HG03460 (cell line): ENCODE data around the gene LACTBL1.
"Not testable (repeated sequence)": the region's sequence is repeated elsewhere in the genome, so short reads cannot be mapped to it uniquely, and the experiment has no call there.

Experiments
- ATAC-seq: cut with Tn5 transposase; IDR thresholded peaks from one replicate; pipeline ENCODE4 v1.9.1; 2021; ENCODE audit not compliant: unreplicated experiment

LACTBL1 gene, protein sequence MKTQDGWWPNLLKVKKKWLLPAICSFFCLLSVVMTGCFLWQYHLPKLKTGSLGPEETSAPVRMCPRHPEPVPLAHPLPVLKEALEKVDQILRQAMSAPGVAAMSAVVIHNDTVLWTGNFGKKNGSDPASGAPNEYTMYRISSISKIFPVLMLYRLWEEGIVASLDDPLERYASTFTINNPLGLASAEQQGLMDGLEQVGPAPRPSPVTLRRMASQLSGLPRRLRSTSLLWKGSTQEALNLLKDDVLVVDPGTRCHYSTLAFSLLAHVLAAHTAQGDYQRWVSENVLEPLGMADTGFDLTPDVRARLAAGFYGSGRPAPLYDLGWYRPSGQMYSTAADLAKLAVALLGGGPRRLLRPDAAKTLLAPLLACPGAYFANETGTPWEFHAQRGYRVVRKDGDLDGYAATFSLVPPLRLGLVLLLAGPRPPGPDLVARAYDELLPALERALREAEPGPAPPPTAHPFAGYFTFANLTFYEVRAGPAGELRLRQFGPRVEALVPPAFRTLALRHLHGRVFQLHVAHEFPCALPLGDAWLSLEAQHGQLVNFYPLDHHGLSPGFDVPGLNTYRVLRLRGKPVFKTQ

DNA sequence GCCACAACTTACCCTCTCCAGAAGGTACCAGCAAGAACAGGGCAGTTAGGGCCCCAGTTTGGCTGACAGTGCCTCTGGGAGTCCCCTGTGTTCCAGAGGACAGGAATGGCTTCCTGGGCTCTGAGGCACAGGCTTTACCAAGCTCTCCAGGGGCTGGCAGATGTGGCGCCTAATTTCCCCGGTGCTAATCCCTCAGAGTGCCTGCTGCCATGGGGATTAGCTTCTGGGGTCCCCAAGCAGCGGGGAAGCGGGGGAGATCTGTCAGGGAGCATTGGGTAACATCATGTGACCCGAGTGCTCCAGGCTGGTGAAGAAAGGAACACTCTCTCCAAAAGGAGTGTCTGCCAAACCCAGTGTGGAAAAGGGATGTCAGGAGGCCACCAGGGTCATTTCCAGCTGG is at the start of gene LACTBL1:
TSS of gene LACTBL1 (minus strand) at position 107 of the 400 bp plus-strand sequence. CDS start 550 bp downstream, outside the sequence.
- ATAC-seq, result no peak

DNA sequence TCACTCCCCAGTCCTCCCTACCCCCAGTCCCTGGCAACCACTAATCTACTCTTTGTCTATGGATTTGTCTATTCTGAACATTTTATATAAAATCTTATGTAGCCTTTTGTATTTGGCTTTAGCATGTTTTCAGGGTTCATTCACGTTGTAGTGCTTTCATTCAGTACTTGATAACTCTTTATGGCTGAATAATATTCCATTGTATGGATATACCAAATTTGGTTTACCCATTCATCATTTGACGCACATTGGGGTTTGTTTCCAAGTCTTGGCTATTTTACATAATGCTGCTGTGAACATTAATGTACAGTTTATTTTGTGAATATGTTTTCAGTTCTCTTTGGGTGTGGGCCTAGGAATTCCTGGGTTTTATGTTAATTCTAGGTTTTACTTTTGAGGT is 49.2 kb upstream of the LACTBL1 start:
- no peak for ATAC-seq

DNA sequence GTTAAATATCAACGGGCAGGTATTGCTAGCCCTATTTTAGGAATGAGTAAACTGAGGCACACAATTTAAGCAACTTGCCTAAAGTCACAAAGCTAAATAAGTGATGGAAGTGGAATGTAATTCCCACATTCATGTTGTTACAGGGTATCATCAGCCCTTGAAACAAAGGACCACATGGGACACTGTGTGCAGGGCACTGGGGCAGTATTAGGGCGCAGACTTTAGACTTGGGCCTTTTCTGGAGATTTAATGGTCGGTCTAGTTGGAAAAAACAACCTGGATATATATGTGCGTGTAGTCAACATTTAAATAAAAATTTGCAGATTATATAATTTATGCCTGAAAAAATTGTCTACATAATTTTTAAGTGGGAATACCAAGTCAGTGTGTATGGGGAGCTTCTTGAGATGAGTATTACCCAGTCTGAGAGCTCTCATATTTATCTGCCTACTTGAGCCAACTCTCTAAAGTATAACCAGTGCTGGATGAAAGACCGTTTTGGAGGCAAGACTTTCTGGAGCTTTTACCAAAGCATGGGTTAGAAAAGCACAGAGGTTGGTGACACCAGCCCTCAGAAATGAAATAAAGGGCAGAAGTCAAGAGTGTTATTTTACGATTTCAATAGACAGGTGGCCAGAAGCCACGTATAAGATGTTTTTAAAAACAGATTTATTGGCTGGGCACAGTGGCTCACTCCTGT is 48.2 kb upstream of the LACTBL1 start:
- ATAC-seq, result no peak

DNA sequence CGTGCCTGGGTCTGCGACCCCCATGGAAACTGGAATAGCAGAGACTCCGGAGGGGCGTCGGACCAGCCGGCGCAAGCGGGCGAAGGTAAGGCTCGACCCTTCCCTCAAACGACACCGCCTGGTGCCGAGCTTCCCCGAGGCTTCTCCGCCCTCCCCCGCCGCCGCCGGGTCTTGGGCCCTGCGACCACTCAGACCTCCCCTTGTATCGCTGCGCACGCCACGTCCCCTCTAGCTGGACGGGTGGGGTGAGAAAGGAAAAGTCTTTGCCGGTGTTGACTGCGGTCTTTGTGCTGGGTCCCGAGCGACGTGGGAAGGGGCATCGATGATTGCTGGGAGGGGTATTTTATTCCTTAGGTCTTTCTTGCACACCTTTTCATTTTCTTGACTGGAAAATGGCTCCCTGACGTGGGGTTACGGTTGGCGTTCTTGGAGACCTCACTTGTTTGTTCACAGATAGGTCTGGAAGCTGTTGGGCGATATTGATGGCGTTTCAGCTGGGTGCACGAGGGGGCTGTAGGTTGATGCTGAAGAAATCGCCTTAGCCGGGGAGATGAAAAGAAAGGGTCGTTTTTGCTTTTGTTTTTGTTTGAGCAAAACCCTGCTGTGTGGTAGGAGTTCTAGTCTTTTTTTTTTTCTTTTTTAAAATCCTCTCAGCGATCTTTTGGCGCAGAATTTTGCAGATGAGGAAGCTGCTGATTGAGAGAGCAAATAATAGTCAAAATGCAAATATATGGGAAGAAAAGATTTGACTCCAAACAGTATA is 47.4 kb upstream of the LACTBL1 start:
- no peak for ATAC-seq

DNA sequence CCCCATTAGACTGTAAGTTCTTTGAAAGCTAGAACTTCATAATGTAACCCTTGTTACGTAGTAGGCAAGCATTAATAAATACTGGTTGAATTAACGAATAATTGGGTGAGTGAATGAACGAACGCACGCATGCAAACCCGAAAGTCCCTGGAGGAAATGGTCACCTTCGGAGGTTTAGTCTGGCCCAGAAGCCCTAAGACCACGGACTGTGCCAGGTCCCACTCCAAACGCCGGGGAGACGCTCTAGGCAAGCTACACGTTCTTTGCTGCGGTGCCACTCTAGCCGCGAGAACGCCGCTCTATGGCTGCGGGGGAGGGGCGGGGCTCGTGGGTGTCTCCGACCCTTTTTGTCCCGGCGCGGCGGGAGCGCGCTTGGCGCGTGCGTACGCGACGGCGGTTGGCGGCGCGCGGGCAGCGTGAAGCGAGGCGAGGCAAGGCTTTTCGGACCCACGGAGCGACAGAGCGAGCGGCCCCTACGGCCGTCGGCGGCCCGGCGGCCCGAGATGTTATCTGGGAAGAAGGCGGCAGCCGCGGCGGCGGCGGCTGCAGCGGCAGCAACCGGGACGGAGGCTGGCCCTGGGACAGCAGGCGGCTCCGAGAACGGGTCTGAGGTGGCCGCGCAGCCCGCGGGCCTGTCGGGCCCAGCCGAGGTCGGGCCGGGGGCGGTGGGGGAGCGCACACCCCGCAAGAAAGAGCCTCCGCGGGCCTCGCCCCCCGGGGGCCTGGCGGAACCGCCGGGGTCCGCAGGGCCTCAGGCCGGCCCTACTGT is 46.6 kb upstream of the LACTBL1 start, which contains the start of gene KDM1A:
TSS of gene KDM1A (plus strand) at position 375 of the 769 bp plus-strand sequence. CDS start at position 504, 129 bp downstream.
- ATAC-seq, result peak; percentile 97

DNA sequence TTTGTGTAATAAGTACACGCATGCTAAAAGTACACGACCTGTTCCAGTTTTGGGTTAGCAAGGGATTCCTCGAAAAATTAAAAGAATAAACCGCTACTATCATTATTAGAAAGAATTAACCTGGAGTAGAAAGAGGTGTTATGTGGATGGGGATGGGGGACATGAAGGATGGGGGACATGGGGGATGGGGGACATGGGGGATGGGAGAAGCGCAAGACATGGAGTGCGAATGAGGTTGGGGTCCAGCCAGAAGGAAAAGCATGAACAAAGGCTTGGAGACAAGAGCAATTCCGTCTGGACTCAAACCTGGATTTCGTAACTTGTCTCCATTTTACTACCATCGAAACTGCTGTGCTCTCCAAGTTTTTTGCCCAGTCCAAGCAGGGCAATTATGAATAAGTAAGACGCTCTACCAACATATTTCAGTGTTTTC is 46.0 kb upstream of the LACTBL1 start:
- no peak for ATAC-seq

DNA sequence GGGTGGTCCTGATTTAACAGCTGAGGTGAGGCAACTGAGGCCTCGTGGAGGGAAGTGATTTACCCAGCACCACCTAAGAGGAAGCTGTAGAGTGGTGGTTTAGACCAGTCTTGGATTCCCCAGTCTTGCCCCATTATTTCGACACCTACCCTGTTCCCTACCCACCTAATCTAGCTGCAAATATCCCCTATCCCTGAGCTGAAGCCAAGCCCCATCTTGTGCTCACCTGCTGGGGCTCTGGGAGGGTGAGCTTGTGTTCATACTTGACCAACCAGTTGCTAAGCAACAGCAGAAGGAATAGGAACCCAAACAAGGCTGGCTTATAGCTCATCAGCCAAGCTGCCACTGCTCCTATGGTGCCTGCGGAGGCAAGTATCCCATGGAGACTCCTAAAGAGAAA is 41.0 kb upstream of the LACTBL1 start:
- ATAC-seq, result no peak

DNA sequence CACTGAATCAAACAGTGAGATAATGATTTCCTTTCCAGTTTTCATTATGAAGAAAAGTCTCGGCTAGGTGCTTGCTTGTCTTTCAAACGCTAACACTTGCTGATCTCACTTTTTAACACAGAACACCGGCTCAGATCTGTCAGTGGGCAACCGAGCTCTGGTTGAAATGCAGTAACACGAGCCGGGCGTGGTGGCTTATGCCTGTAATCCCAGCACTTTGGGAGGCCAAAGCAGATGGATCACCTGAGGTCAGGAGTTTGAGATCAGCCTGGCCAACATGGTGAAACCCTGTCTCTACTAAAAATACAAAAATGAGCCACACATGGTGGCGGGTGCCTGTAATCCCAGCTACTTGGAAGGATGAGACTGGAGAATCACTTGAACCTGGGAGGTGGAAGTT is 37.4 kb upstream of the LACTBL1 start:
- not testable (repeated sequence) for ATAC-seq

DNA sequence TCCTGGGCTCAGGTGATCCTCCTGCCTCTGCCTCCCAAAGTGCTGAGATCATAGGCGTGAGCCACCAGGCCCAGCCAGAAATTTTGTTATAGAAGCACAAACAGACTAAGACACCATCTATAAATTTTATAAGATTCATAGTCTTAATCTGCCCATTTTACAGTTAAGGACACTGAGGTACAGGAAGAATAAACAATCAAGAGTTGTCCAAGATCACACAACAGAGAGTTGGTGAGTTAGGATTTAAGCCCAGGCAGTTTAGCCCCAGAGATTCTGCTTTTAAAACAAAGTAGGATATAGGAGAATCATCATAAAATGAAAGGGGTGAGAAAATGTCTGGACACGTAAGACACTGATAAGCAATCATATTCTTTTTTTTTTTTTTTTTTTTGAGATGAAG is 36.2 kb upstream of the LACTBL1 start:
- ATAC-seq, result no peak

DNA sequence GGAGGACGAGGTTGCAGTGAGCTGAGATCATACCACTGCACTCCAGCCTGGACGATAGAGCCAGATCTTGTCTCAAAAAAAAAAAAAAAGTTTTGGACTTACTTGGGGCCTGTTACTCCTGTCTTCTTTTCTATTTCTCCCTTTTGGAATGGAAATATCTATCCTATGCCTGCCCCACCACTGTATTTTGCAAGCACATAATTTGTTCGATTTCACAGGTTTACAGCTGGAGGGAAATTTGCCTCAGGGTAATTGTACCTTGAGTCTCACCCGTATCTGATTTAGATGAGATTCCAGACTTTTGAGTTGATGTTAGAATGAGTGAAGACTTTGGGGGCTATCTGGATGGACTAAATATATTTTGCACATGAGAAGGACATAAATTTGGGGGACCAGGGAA is 34.4 kb upstream of the LACTBL1 start:
- no peak for ATAC-seq

DNA sequence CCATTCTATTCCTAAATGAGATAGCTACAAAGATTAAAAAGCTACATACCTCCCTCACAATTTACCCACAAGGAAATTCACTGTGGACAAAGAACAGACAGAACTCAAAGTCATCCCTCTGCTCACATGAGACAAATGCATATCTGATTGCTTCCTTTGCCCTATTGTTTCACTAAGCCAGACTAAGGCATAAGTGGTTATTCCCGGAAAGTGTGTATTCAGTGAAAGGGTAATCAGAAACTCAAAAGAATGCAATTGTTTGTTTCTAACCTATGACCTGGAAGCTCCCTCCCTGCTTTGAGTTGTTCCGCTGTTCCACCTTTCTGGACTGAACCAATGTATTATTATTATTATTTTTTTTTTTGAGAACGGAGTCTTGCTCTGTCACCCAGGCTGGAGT is 32.1 kb upstream of the LACTBL1 start:
- ATAC-seq, result not testable (repeated sequence)

DNA sequence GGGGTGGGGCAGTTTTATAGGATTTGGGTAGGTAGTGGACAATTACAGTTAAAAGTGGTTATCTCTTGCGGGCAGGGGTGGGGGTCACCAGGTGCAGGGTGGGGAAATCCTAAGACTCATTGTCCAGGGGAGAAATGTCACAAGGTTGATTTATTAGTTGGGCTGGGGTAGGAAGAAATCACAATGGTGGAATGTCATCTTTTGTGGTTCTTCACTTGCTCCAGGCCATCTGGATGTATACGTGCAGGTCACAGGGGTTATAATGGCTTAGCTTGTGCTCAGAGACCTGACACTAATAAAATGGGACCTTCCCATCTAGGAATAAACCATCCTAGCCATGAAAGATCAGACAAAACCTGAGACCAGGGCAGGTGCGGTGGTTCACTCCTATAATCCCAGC is 31.4 kb upstream of the LACTBL1 start:
- ATAC-seq, result no peak

DNA sequence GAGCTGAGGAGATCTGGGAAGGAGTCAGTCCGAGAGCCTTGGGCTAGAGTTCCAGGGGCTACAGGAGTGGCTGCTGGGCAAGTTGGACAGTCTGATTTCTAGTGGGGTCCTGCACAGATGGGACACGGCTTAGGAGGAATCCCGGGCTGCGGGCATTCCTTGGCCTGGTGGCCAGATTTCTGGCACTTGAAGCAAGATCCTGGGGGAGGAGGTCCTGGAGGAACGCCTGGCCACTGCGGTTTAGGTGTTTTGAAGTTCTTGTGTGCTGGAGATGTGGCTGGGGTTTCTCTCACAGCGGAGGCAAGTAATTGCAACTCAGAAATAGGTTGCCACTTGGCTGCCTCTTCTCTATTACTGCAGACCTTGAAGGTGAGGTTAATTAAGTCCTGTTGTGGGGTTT is 29.6 kb upstream of the LACTBL1 start:
- ATAC-seq, result not testable (repeated sequence)

DNA sequence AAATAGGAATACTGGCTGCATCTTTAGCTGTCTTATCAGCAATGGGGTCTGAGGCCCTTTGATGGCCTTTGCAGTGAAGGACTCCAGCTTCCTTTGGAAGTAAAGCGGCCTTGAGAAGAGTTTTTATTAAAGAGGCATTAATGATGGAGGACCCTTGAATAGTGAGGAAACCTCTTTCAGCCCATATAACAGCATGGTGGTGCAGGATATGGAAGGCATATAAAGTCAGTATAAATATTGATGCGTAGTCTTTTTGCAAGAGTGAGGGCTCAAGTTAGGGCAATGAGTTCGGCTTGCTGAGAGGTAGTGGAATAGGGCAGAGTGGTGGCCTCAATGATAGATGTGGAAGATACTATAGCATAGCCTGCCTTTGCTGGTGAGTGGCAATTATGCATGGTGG is 27.5 kb upstream of the LACTBL1 start:
- ATAC-seq, result not testable (repeated sequence)

DNA sequence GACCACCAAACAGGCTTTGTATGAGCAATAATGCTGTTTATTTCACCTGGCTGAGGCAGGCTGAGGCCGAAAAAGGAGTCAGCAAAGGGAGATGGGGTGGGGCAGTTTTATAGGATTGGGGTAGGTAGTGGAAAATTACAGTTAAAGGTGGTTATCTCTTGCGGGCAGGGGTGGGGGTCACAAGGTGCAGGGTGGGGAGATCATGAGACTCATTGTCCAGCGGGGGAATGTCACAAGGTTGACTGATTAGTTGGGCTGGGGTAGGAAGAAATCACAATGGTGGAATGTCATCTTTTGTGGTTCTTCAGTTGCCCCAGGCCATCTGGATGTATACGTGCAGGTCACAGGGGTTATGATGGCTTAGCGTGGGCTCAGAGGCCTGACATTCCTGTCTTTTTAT is 24.9 kb upstream of the LACTBL1 start:
- not testable (repeated sequence) for ATAC-seq

DNA sequence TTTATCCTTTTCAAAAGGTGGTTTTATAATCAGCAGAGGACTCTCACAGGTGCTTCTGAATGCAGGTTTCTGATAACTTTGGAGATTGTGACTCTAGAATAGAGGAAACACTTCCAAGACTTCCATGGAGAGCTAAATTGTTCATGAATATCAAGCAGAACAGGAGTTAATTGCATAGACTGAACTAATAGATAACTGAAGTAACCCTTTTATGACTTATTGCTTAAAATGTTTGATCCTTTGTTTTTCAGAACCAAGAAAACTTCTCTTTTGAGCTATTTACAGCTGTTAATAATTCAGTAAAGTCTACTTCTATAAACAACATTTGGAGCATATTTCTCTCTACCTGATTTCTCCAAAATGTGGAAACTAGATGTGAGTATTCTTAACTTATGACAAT is 23.1 kb upstream of the LACTBL1 start:
- ATAC-seq, result no peak

DNA sequence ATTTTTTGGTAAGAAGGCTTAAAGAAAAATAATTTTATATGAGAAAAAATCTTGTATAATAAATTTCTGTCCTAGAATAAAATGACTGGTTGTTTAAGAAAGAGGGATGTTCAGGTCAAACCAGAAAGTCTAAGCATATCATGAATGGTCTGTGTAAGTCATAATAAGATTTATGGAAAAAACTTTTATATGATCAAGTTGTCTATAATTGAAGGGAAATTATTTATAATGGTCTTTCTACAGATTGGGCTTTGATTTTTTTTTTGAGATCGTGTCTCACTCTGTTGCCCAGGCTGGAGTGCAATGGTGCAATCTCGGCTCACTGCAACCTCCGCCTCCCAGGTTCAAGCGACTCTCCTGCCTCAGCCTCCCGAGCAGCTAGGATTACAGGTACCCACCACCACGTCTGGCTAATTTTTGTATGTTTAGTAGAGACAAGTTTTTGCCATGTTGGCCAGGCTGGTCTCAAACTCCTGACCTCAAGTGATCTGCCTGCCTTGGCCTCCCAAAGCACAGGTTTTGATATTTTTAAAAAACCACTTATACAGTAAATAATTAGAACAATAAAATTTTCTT is 20.6 kb upstream of the LACTBL1 start:
- ATAC-seq, result not testable (repeated sequence)

DNA sequence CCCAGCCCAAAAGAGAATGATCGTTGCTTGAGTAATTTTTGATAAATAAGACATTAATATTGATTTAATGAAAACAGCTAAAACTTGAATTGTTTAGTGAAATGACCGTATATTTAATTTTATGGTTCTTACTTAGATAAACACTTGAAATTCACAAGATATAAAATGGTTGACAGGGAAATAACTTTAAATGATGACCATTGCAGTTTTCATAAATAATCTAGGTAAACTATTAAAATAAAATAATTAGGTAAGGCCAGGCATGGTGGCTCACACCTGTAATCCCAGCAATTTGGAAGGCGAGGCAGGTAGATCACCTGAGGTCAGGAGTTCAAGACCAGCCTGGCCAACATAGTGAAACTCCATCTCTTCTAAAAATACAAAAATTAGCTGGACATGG is 19.7 kb upstream of the LACTBL1 start:
- not testable (repeated sequence) for ATAC-seq

DNA sequence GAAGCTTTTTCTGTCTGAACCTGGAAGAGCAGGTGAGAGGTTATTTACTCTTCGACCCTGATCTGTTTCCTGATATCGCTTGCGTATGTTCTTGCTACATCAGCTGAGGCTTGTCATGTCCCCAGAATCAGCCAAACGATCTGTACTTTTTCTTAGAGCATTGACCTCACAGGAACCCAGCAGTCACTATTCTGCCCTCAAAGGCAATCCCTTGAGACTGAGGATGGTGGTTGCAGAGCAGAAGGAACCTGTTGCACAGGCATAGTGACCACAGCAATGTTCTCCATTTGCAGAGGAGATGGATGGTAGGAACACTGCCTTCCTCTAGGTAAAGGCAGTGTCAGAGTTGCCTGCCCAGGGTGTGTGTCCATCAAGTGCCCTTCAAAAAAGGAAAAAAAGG is 11.3 kb upstream of the LACTBL1 start:
- no peak for ATAC-seq

DNA sequence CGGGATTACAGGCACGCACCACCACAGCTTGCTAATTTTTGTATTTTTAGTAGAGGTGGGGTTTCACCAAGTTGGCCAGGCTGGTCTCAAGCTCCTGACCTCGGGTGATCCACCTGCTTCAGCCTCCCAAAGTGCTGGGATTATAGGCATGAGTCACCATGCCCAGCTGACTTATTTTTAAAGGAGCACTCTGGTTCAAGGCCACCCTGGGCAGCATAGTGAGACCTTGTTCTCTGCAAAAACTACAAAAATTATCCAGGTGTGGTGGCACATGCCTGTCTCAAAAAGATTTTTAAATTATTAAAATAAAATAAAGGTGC is 7.8 kb upstream of the LACTBL1 start:
- not testable (repeated sequence) for ATAC-seq
